ENCODE data around the gene CAMK1D. TPM values are rescaled to one million over a fixed set of nuclear protein-coding genes. Genes with fewer than 3 reads are reported as not detected.

The CAMK1D gene
- total and polyA plus RNA-seq, 2 of the 8 experiments (the other 6 are each of a cell fraction or from before 2014, with no cell fraction given) = 3.5 to 10.6 TPM

DNA sequence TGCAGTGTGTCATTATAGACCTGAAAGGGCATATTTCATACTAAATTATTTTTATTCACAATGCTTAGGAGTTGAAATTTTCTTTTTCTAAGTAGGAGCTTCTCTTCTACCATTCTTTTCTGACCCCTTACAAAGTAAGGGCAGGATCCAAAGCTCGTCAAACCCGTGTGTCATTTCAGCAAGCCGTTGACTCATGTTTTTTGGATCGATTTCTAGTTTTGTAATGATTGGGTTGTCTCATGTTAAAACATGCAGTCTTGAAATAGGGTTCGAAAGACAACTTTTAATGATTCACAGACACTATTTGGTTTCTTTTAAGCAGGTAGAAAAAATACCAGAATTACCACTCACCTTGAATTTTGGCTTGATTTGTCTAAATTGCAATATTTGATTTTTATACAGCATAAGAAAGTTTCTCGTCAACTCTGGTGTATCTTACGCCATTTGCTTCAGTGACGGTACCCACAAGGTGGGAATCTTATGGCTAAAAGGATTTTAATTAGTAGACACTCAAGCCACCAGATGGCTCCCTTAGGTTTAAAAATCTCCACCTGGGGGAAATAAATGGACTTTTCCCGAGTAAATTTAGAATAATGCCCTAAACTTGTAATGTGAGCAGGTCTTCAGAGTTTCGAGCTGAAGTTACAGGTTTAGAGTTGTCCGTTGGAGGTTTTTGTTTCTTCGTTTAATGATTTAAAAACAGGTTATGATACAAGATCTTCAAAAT, 368.8 kb downstream of the CAMK1D start:
- Histone ChIP-seq H3K36me3 (ENCODE audit: control insufficient read depth in 2 of 4, insufficient read depth in 4 of 4, low read length in 3 of 4) (no peaks in the 10 kb centered on the region), H3K79me1 (ENCODE audit: low read depth, low read length) (no peaks in the 10 kb centered on the region), H3K4me1 (replicated peaks in 1 of 4; ENCODE audit: control insufficient read depth in 3 of 4, insufficient read depth in 4 of 4, low read length in 3 of 4) (peaks cover 0 to 3% (median 0%) of the 10 kb centered on the region in 4 experiments; a peak in 1 of 7 replicates), H2BK120ac (replicated peaks; ENCODE audit: low read depth, low read length) (no peak overlapping the region), H3K14ac (ENCODE audit: insufficient read length) (no peak overlapping the region), H3K4me3 (ENCODE audit: extremely low read depth in 1 of 4, insufficient read depth in 2 of 4, low read depth in 3 of 4, low read length in 4 of 4) (no peak overlapping the region), H4K91ac (replicated peaks; ENCODE audit: insufficient read length, low read length) (no peak overlapping the region), H3K23me2 (ENCODE audit: low read depth, low read length) (no peaks in the 10 kb centered on the region; the same call in 1 of the 2 replicates), H3K23ac (ENCODE audit: insufficient read length) (no peak overlapping the region), H4K8ac (ENCODE audit: extremely low read depth, insufficient read depth, low read length) (no peak overlapping the region), H2BK15ac (ENCODE audit: low read length) (no peak overlapping the region), H3K9me3 (ENCODE audit: insufficient read depth in 2 of 2, low read depth in 1 of 2, low read length in 1 of 2) (no peaks in the 10 kb centered on the region), H3K18ac (ENCODE audit: extremely low read depth, low read length) (no peak overlapping the region), H3K27ac (ENCODE audit: low read depth, low read length) (no peak overlapping the region), H3K4me2 (ENCODE audit: insufficient read depth in 1 of 2, low read depth in 2 of 2, low read length in 2 of 2) (no peak overlapping the region), H3K79me2 (ENCODE audit: control insufficient read depth in 1 of 2, insufficient read depth in 2 of 2, low read length in 2 of 2) (no peaks in the 10 kb centered on the region), H2BK12ac (ENCODE audit: low read depth, low read length) (no peak overlapping the region), H2AK5ac (ENCODE audit: low read depth, low read length) (no peak overlapping the region), H3K56ac (replicated peaks; ENCODE audit: insufficient read length, low read depth, low read length) (no peak overlapping the region), H2BK20ac (ENCODE audit: low read length) (no peak overlapping the region), H4K5ac (ENCODE audit: insufficient read length, low read depth, low read length) (no peak overlapping the region), H2BK5ac (ENCODE audit: low read depth, low read length) (no peak overlapping the region), H2AFZ (ENCODE audit: low read length) (no peak overlapping the region), H3K27me3 (replicated peaks in 1 of 4; ENCODE audit: control insufficient read depth in 3 of 4, extremely low read depth in 1 of 4, insufficient read depth in 3 of 4, low read length in 3 of 4) (no peaks in the 10 kb centered on the region), H4K20me1 (replicated peaks in 1 of 2; ENCODE audit: control insufficient read depth in 1 of 2, insufficient read depth in 2 of 2, low read length in 2 of 2) (no peaks in the 10 kb centered on the region), H3K4ac (replicated peaks; ENCODE audit: insufficient read length, low read depth, low read length) (no peak overlapping the region), H3K9ac (replicated peaks in 1 of 4; ENCODE audit: extremely low read depth in 1 of 4, low read depth in 3 of 4, low read length in 3 of 4) (no peak overlapping the region)
- no peak for DNase-seq (ENCODE audit: low read depth in 1 of 2, low spot score in 2 of 2)
- POLR2A ChIA-PET (ENCODE audit: partially characterized antibody) = no interaction called here
- WGBS, 2 experiments (ENCODE audit: extremely low coverage in 1 of 2, insufficient coverage in 1 of 2, insufficient read length in 1 of 2, insufficient replicate concordance in 2 of 2, low coverage in 1 of 2, low lambda C conversion rate in 2 of 2, missing lambda C conversion rate in 1 of 2) = 84% methylated on average over 12 of the region's 12 CpGs; no CpG with 5 or more reads in 1 of the 2 experiments
- peak; percentile 66 for FAIRE-seq
- CTCF ChIA-PET (ENCODE audit: partially characterized antibody) = interaction anchor here (0.7 to 2.2 kb wide), 11 partner anchors 10 to 466 kb away, joined by 3 to 16 read pairs (median 4); no protein-coding TSS in a partner anchor
- peak; percentile 58 to 65 for TF ChIP-seq RAD21 (IDR thresholded peaks at IDR 0.05 in 1 of 2, conservative IDR thresholded peaks at IDR 0.05 in 1 of 2; ENCODE audit: low read depth in 2 of 2, low read length in 2 of 2)
- no peak for TF ChIP-seq POLR2A (IDR thresholded peaks at IDR 0.05; ENCODE audit: control extremely low read depth in 1 of 2, low read depth in 2 of 2, low read length in 2 of 2)
- TF ChIP-seq E2F6 (IDR thresholded peaks at IDR 0.05) = no peak
- peak in 2 of 3 experiments; percentile 12 to 54; a peak in 3 of 4 replicates for TF ChIP-seq CTCF (IDR thresholded peaks at IDR 0.05; ENCODE audit: control extremely low read depth in 1 of 3, insufficient read depth in 1 of 3, low read depth in 1 of 3, low read length in 3 of 3)
- no peak for TF ChIP-seq SUZ12 (IDR thresholded peaks at IDR 0.05; ENCODE audit: low read length)
- TF ChIP-seq SP2 (IDR thresholded peaks at IDR 0.05; ENCODE audit: low read length) = no peak
- TF ChIP-seq CBX8 (IDR thresholded peaks at IDR 0.05; ENCODE audit: borderline replicate concordance, low read depth, low read length) = no peak

Data from H1 (cell line).